Astrocyte of the spinal cord (primary cell): ENCODE results near the gene SANBR.

ENCODE experiments used
- DNase-seq: peaks from one replicate; pipeline ENCODE4 v3.0.0; 2011; ENCODE audit warnings: low read depth, low spot score
- H3K4me3 ChIP-seq: 2 replicates; pipeline ENCODE4 v1.5.1; 2011; ENCODE audit warnings: low read depth, mild to moderate bottlenecking, low read length, moderate library complexity
- CTCF ChIP-seq: IDR thresholded peaks from 2 replicates; pipeline ENCODE4 v1.5.1; 2012; ENCODE audit warnings: low read depth, mild to moderate bottlenecking, low read length, inconsistent platforms
- in situ Hi-C: cut with HindIII; loops from 2 replicates; pipeline ENCODE4 v1.10.0; 2017; ENCODE audit warnings: low sequenced_read_pairs

SANBR gene

GRCh38 chr2:61065714-61066709, at the start of gene SANBR:
SANBR (plus strand) TSS chr2:61065871; CDS start chr2:61070351, 4,480 bp downstream.
- DNase-seq = peak; percentile 75
- TF ChIP-seq CTCF = no peak
- H3K4me3 ChIP-seq = peak within 1 kb of the TSS; percentile 58
- in situ Hi-C loops = no loop called here

- in situ Hi-C loops = no loop called here
- no peak overlapping the region for H3K4me3 ChIP-seq
Observed at GRCh38 chr2:61015976-61016375, 49.7 kb upstream of the SANBR start.

GRCh38 chr2:61016392-61017002, 49.2 kb upstream of the SANBR start:
- peak overlapping the region; percentile 92 for H3K4me3 ChIP-seq
- no peak for TF ChIP-seq CTCF
- in situ Hi-C loops = no loop called here
- no peak for DNase-seq

More at GRCh38 chr2:61015976-61016375, 49.7 kb upstream of the SANBR start:
- TF ChIP-seq CTCF = no peak
- DNase-seq = no peak

- peak overlapping the region; percentile 92 for H3K4me3 ChIP-seq
- in situ Hi-C loops = no loop called here
Observed at GRCh38 chr2:61017003-61017555, 48.6 kb upstream of the SANBR start.

GRCh38 chr2:61017556-61018317, 47.9 kb upstream of the SANBR start, which contains the start of the genes PEX13 and PUS10:
PEX13 (plus strand) TSS chr2:61017720; CDS start chr2:61017760, 40 bp downstream.
PUS10 (minus strand) TSS chr2:61018255; CDS start chr2:61011890, 6,365 bp downstream.
- in situ Hi-C loops = no loop called here
- peak within 1 kb of the TSS; percentile 92 for H3K4me3 ChIP-seq
- TF ChIP-seq CTCF = no peak
- DNase-seq = no peak

More at GRCh38 chr2:61017003-61017555, 48.6 kb upstream of the SANBR start:
- TF ChIP-seq CTCF = no peak
- peak; percentile 88 for DNase-seq
